K562 (cell line): Measurements from ENCODE around the gene TAS1R3. TPM values are rescaled to one million over a fixed set of nuclear protein-coding genes. Genes with fewer than 3 reads are reported as not detected.
A peak's percentile ranks its signal among the peaks of the same experiment; 100 is the strongest.

Source experiments
- ATF1 ChIP-seq, 2 experiments: fragments of 450-650 bp in 1 of 2; IDR thresholded peaks; 2 replicates each; pipeline ENCODE4 v1.6.1; 2016; ENCODE audit warnings: missing compliant biosample characterization in 1 of 2, missing genetic modification characterization in 1 of 2
- CBX5 ChIP-seq: IDR thresholded peaks from 2 replicates; pipeline ENCODE4 v1.6.1; 2014; ENCODE audit warnings: low read depth, borderline replicate concordance
- EGR1 ChIP-seq: fragments of 450-650 bp; conservative IDR thresholded peaks from 2 replicates; pipeline ENCODE4 v1.6.1; 2017; ENCODE audit warnings: mild to moderate bottlenecking
- HMG20B ChIP-seq: fragments of 250-450 bp; sonication (Bioruptor Pico); IDR thresholded peaks from 2 replicates; pipeline ENCODE4 v1.5.0; 2021; ENCODE audit warnings: mild to moderate bottlenecking
- HNRNPUL1 ChIP-seq: fragments of 200-400 bp; formaldehyde crosslinking; IDR thresholded peaks from 2 replicates; pipeline ENCODE4 v1.6.1; 2017; ENCODE audit warnings: low read length
- NCOA2 ChIP-seq, 2 experiments: fragments of 450-650 bp; IDR thresholded peaks; 2 replicates each; pipeline ENCODE4 v1.6.1; 2018; ENCODE audit warnings: mild to moderate bottlenecking in 2 of 2, moderate library complexity in 1 of 2; ENCODE audit not compliant: partially characterized antibody in 2 of 2
- POLR2A ChIP-seq: fragments of 450-650 bp; conservative IDR thresholded peaks from 2 replicates; pipeline ENCODE4 v1.6.1; 2016
- RBM39 ChIP-seq: fragments of 200-400 bp; formaldehyde crosslinking; optimal IDR thresholded peaks from 2 replicates; pipeline ENCODE3; 2018; ENCODE audit warnings: low read depth, low read length
- SP1 ChIP-seq: sonication (generic); formaldehyde crosslinking; IDR thresholded peaks from 2 replicates; pipeline ENCODE4 v1.8.1; 2022; ENCODE audit warnings: mild to moderate bottlenecking, missing genetic modification reagents
- ZNF197 ChIP-seq: fragments of 200-800 bp; sonication (Bioruptor generic); IDR thresholded peaks from 2 replicates; pipeline ENCODE4 v1.6.1; 2016; ENCODE audit warnings: low read depth, missing genetic modification characterization, missing compliant biosample characterization
- ZNF76 ChIP-seq: fragments of 250-450 bp; sonication (Bioruptor Pico); IDR thresholded peaks from 2 replicates; pipeline ENCODE4 v1.4.0; 2020; ENCODE audit warnings: mild to moderate bottlenecking, moderate library complexity, borderline replicate concordance
- polyA plus RNA-seq, 8 experiments: library from polyadenylated mRNA; depleted of rRNA in 4 of 8; stranded (reverse) in 5 of 8; unstranded in 3 of 8; fragments of >200 nt; fragmentation: Nextera tagmentation in 2 of 8; fragmentation: Illumina TruSeq in 1 of 8; extraction: Ambion mirVana in 2 of 8; extraction: Trizol in 1 of 8; gene quantifications; 2 replicates each; pipeline versions ENCODE4 v1.2.1 to v1.2.3, GENCODE V29; 2011 to 2014; ENCODE audit warnings: inconsistent platforms in 1 of 8, missing spikeins in 1 of 8
- total RNA-seq, 7 experiments: library from RNA; depleted of rRNA in 6 of 7; stranded (reverse); fragments of >200 nt in 6 of 7; fragmentation: Illumina TruSeq in 2 of 7; extraction: Trizol in 2 of 7; gene quantifications; 2 replicates each; pipeline versions ENCODE4 v1.2.1 to v1.2.3, GENCODE V29; 2011 to 2021; ENCODE audit warnings: low replicate concordance in 1 of 7
- TF ChIP-seq, protein P1 (sequence below): sonication (generic); formaldehyde crosslinking; IDR thresholded peaks from 2 replicates; pipeline ENCODE4 v1.5.0; 2020; ENCODE audit warnings: missing genetic modification reagents
- TF ChIP-seq, protein P2 (sequence below): fragments of 250-450 bp; sonication (Bioruptor Pico); IDR thresholded peaks from 2 replicates; pipeline ENCODE4 v1.8.0; 2022; ENCODE audit warnings: moderate library complexity, mild to moderate bottlenecking, inconsistent platforms
- TF ChIP-seq, protein P3 (sequence below), 3 experiments: fragments of 200-800 bp in 1 of 3; fragments of 250-450 bp in 1 of 3; fragments of 450-650 bp in 1 of 3; sonication (Bioruptor Pico) in 1 of 3; sonication (Bioruptor generic) in 1 of 3; formaldehyde crosslinking in 1 of 3; IDR thresholded peaks; 2 replicates each; pipeline versions ENCODE4 v1.6.1 to v1.8.0; 2016 to 2022; ENCODE audit warnings: mild to moderate bottlenecking in 2 of 3, missing genetic modification characterization in 2 of 3, missing compliant biosample characterization in 1 of 3, moderate library complexity in 1 of 3
- TF ChIP-seq, protein P4 (sequence below), 2 experiments: fragments of 250-450 bp in 1 of 2; fragments of 450-650 bp in 1 of 2; sonication (Bioruptor Pico) in 1 of 2; IDR thresholded peaks; 2 replicates each; pipeline versions ENCODE4 v1.6.1 to v1.8.0; 2016 to 2021; ENCODE audit warnings: mild to moderate bottlenecking in 2 of 2, moderate library complexity in 2 of 2, missing compliant biosample characterization in 1 of 2, missing genetic modification characterization in 1 of 2
- TF ChIP-seq, protein P5 (sequence below): sonication (generic); formaldehyde crosslinking; IDR thresholded peaks from 2 replicates; pipeline ENCODE4 v1.8.0; 2022; ENCODE audit warnings: mild to moderate bottlenecking, missing genetic modification reagents

Gene TAS1R3
- total and polyA plus RNA-seq, 9 of the 15 experiments (the other 6 are each of a cell fraction or from before 2014, with no cell fraction given), result 0.07 to 0.13 TPM; not detected in 7

DNA sequence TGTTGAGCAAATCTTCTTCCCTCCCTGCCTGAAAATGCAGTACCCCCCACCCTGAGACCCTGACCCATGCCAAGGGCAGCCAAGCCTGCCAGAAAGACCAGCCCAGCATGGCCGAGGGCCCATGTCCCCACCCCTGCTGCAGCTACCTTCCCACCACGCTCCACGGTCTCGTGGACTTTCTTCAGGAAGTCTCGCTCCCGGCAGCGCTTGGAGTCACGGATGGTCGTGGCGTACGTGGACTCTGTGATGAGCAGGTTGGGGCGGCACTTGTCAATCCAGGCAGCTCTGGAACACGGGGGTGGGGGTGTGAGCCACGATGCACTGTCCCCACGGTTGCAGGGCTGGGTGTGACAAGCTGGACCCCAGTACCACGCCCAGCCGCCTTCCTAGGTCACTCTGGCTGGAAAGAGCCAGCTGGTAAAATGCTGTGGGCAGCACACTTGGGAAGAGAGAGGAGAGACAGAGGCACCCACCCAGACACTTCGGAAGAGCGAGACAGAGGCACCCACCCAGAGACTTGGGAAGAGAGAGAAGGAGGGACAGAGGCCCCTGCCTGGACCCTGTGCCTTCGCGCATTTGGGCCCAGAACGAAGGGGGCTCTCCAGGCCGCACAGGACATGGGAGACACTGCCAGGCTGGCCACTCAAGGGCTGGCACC, 16.3 kb upstream of the TAS1R3 start (continued):
- TF ChIP-seq, protein P1, sequence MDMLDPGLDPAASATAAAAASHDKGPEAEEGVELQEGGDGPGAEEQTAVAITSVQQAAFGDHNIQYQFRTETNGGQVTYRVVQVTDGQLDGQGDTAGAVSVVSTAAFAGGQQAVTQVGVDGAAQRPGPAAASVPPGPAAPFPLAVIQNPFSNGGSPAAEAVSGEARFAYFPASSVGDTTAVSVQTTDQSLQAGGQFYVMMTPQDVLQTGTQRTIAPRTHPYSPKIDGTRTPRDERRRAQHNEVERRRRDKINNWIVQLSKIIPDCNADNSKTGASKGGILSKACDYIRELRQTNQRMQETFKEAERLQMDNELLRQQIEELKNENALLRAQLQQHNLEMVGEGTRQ (CRISPR knock-in tag), result no peak
- TF ChIP-seq, protein P2, sequence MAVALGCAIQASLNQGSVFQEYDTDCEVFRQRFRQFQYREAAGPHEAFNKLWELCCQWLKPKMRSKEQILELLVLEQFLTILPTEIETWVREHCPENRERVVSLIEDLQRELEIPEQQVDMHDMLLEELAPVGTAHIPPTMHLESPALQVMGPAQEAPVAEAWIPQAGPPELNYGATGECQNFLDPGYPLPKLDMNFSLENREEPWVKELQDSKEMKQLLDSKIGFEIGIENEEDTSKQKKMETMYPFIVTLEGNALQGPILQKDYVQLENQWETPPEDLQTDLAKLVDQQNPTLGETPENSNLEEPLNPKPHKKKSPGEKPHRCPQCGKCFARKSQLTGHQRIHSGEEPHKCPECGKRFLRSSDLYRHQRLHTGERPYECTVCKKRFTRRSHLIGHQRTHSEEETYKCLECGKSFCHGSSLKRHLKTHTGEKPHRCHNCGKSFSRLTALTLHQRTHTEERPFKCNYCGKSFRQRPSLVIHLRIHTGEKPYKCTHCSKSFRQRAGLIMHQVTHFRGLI (CRISPR knock-in tag), result no peak
- TF ChIP-seq, protein P3, sequence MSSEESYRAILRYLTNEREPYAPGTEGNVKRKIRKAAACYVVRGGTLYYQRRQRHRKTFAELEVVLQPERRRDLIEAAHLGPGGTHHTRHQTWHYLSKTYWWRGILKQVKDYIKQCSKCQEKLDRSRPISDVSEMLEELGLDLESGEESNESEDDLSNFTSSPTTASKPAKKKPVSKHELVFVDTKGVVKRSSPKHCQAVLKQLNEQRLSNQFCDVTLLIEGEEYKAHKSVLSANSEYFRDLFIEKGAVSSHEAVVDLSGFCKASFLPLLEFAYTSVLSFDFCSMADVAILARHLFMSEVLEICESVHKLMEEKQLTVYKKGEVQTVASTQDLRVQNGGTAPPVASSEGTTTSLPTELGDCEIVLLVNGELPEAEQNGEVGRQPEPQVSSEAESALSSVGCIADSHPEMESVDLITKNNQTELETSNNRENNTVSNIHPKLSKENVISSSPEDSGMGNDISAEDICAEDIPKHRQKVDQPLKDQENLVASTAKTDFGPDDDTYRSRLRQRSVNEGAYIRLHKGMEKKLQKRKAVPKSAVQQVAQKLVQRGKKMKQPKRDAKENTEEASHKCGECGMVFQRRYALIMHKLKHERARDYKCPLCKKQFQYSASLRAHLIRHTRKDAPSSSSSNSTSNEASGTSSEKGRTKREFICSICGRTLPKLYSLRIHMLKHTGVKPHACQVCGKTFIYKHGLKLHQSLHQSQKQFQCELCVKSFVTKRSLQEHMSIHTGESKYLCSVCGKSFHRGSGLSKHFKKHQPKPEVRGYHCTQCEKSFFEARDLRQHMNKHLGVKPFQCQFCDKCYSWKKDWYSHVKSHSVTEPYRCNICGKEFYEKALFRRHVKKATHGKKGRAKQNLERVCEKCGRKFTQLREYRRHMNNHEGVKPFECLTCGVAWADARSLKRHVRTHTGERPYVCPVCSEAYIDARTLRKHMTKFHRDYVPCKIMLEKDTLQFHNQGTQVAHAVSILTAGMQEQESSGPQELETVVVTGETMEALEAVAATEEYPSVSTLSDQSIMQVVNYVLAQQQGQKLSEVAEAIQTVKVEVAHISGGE (CRISPR knock-in tag; IDR thresholded peaks at IDR 0.05), result no peak
- TF ChIP-seq CBX5 (no peak), HNRNPUL1 (no peak), SP1 (CRISPR knock-in tag) (peak; percentile 44; the same call in 1 of the 2 replicates), EGR1 (no peak), ZNF76 (CRISPR knock-in tag) (no peak), RBM39 (peak; percentile 26), HMG20B (CRISPR knock-in tag) (no peak), ZNF197 (no peak), NCOA2 (IDR thresholded peaks at IDR 0.05; ENCODE audit: partially characterized antibody in 2 of 2) (no peak), POLR2A (peak; percentile 62), ATF1 (CRISPR knock-in tag; IDR thresholded peaks at IDR 0.05) (no peak), ATF1 (tag; IDR thresholded peaks at IDR 0.05) (no peak)
- TF ChIP-seq, protein P4, sequence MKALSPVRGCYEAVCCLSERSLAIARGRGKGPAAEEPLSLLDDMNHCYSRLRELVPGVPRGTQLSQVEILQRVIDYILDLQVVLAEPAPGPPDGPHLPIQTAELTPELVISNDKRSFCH (CRISPR knock-in tag; IDR thresholded peaks at IDR 0.05), result no peak
- TF ChIP-seq, protein P4 (tag; IDR thresholded peaks at IDR 0.05), result no peak
- TF ChIP-seq, protein P5, sequence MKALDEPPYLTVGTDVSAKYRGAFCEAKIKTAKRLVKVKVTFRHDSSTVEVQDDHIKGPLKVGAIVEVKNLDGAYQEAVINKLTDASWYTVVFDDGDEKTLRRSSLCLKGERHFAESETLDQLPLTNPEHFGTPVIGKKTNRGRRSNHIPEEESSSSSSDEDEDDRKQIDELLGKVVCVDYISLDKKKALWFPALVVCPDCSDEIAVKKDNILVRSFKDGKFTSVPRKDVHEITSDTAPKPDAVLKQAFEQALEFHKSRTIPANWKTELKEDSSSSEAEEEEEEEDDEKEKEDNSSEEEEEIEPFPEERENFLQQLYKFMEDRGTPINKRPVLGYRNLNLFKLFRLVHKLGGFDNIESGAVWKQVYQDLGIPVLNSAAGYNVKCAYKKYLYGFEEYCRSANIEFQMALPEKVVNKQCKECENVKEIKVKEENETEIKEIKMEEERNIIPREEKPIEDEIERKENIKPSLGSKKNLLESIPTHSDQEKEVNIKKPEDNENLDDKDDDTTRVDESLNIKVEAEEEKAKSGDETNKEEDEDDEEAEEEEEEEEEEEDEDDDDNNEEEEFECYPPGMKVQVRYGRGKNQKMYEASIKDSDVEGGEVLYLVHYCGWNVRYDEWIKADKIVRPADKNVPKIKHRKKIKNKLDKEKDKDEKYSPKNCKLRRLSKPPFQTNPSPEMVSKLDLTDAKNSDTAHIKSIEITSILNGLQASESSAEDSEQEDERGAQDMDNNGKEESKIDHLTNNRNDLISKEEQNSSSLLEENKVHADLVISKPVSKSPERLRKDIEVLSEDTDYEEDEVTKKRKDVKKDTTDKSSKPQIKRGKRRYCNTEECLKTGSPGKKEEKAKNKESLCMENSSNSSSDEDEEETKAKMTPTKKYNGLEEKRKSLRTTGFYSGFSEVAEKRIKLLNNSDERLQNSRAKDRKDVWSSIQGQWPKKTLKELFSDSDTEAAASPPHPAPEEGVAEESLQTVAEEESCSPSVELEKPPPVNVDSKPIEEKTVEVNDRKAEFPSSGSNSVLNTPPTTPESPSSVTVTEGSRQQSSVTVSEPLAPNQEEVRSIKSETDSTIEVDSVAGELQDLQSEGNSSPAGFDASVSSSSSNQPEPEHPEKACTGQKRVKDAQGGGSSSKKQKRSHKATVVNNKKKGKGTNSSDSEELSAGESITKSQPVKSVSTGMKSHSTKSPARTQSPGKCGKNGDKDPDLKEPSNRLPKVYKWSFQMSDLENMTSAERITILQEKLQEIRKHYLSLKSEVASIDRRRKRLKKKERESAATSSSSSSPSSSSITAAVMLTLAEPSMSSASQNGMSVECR (CRISPR knock-in tag), result 0 out of 2 replicates have a peak, but pooled peaks have one; percentile 27
